Measurements from ENCODE around the gene PDE4D. TPM values are rescaled to one million over a fixed set of nuclear protein-coding genes. Genes with fewer than 3 reads are reported as not detected.

Gene PDE4D
- total RNA-seq, 1 experiment from 2014 or later, result 6.5 TPM

- TF ChIP-seq EZH2 (IDR thresholded peaks at IDR 0.05; ENCODE audit: borderline replicate concordance, low read depth, low read length, poor library complexity, severe bottlenecking), result no peak
- TF ChIP-seq, protein P1, sequence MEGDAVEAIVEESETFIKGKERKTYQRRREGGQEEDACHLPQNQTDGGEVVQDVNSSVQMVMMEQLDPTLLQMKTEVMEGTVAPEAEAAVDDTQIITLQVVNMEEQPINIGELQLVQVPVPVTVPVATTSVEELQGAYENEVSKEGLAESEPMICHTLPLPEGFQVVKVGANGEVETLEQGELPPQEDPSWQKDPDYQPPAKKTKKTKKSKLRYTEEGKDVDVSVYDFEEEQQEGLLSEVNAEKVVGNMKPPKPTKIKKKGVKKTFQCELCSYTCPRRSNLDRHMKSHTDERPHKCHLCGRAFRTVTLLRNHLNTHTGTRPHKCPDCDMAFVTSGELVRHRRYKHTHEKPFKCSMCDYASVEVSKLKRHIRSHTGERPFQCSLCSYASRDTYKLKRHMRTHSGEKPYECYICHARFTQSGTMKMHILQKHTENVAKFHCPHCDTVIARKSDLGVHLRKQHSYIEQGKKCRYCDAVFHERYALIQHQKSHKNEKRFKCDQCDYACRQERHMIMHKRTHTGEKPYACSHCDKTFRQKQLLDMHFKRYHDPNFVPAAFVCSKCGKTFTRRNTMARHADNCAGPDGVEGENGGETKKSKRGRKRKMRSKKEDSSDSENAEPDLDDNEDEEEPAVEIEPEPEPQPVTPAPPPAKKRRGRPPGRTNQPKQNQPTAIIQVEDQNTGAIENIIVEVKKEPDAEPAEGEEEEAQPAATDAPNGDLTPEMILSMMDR (conservative IDR thresholded peaks at IDR 0.05; ENCODE audit: low read depth, low read length), result no peak
- no peak overlapping the region for H3K27ac ChIP-seq (ENCODE audit: low read depth, low read length, poor library complexity, severe bottlenecking)
- H3K4me3 ChIP-seq (ENCODE audit: low read depth, low read length, poor library complexity, severe bottlenecking), result no peak overlapping the region
- no TSS peak for BruUV-seq (replicated peaks)
- CTCF ChIA-PET, result no interaction called here
- DNase-seq (ENCODE audit: low spot score), result no peak
- H3K36me3 ChIP-seq (ENCODE audit: insufficient read depth, low read length, poor library complexity, severe bottlenecking), result no peaks in the 10 kb centered on the region
- no peaks in the 10 kb centered on the region for H3K27me3 ChIP-seq (replicated peaks; ENCODE audit: insufficient read depth, low read depth, low read length, poor library complexity)
- H3K9me3 ChIP-seq (ENCODE audit: low read depth, low read length, poor library complexity, severe bottlenecking), result no peaks in the 10 kb centered on the region
- H3K4me1 ChIP-seq (ENCODE audit: insufficient read depth, low read length, poor library complexity, severe bottlenecking), result no peaks in the 10 kb centered on the region
- POLR2A ChIA-PET (ENCODE audit: low non-redundant PET), result no interaction called here
- intact Hi-C loops (cut with micrococcal nuclease; ENCODE audit: unreplicated experiment), result no loop called here
Measured at GRCh38 chr5:59360130-59360555, 533.4 kb downstream of the PDE4D start.

DNA sequence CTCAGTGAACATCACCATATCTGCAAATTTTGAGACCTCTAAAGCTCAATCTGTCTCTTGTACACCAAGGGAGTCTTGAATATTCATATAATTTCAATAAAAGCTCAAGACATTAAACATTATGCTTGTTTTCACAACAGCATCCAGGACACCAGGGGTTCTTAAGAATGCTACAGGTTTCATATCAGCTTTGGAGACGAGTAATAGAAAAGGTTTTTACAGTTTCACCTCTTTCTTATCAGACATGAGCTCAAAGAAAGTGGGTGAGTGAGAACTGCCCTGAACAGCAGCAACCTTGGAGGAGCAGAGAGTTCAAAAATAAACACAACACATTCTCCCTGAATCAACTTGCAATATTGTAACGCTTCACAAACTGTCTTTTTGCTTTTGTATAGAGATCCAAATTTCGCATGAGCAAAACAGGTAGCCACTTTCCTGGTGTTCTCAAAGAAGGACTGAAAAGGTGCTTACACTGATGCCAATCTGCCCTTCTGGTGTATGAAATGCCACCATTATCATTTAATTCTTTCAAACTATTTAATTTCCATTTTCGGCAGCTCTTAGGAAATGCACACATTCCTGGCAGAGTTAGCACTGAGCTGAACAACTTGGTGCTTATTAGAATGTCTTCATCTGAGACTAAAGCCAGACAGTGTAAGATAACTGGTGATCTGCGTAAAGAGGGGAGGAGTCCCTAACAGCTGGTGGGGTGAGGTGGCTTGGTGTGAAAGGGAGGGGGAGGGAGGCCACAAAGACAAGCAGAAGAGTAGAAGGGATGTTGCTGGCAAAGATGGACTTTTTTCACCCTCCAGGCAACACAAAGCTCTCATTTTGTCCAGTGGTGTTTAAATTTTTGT lies 535.3 kb downstream of the PDE4D start:
- intact Hi-C loops (cut with micrococcal nuclease; ENCODE audit: unreplicated experiment), result no loop called here
- H3K27ac ChIP-seq (ENCODE audit: low read depth, low read length, poor library complexity, severe bottlenecking), result no peak overlapping the region
- ChIA-PET POLR2A (ENCODE audit: low non-redundant PET) (no interaction called here), CTCF (no interaction called here)
- BruUV-seq (replicated peaks), result no TSS peak
- TF ChIP-seq, protein P1 (conservative IDR thresholded peaks at IDR 0.05; ENCODE audit: low read depth, low read length), result no peak
- TF ChIP-seq EZH2 (IDR thresholded peaks at IDR 0.05; ENCODE audit: borderline replicate concordance, low read depth, low read length, poor library complexity, severe bottlenecking), result no peak
- no peak overlapping the region for H3K4me3 ChIP-seq (ENCODE audit: low read depth, low read length, poor library complexity, severe bottlenecking)
- H3K36me3 ChIP-seq (ENCODE audit: insufficient read depth, low read length, poor library complexity, severe bottlenecking), result no peaks in the 10 kb centered on the region
- H3K27me3 ChIP-seq (replicated peaks; ENCODE audit: insufficient read depth, low read depth, low read length, poor library complexity), result peaks cover 7% of the 10 kb centered on the region
- no peaks in the 10 kb centered on the region for H3K4me1 ChIP-seq (ENCODE audit: insufficient read depth, low read length, poor library complexity, severe bottlenecking)
- DNase-seq (ENCODE audit: low spot score), result no peak
- H3K9me3 ChIP-seq (ENCODE audit: low read depth, low read length, poor library complexity, severe bottlenecking), result no peaks in the 10 kb centered on the region

DNA sequence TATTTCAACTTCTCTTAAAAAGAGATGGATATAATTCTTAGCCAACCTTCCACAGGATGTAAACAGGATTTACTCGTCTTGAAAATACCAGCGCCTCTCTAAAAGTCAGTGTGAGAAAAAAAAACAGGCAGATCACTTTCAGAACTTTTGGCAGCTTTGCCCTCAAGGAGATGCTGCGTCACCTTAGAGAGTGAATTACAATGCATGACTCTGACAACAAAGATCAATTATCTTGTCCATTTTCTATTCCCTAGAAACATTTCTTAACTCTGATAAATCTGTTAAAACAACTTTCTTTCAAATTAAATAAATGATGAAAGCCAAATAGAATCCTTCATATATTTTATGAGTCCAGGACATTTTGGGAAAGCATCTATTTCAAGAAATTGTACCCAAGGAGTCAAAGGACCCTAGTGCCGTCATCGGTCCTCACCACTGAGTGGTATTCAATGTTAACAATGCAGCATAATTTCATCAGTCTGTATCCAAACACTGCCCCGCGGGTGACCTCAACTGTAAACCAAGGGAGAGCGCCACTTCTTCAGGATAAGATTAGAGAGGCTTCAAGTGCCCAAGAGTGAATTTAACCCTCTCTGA lies 536.0 kb downstream of the PDE4D start:
- ChIA-PET CTCF (interaction anchor here (0.6 kb wide), 1 partner anchor 999 kb away, joined by 3 read pairs; no protein-coding TSS in a partner anchor), POLR2A (ENCODE audit: low non-redundant PET) (no interaction called here)
- no peak for DNase-seq (ENCODE audit: low spot score)
- H3K36me3 ChIP-seq (ENCODE audit: insufficient read depth, low read length, poor library complexity, severe bottlenecking), result no peaks in the 10 kb centered on the region
- no TSS peak for BruUV-seq (replicated peaks)
- no peaks in the 10 kb centered on the region for H3K9me3 ChIP-seq (ENCODE audit: low read depth, low read length, poor library complexity, severe bottlenecking)
- intact Hi-C loops (cut with micrococcal nuclease; ENCODE audit: unreplicated experiment), result no loop called here
- no peak overlapping the region for H3K4me3 ChIP-seq (ENCODE audit: low read depth, low read length, poor library complexity, severe bottlenecking)
- TF ChIP-seq, protein P1 (conservative IDR thresholded peaks at IDR 0.05; ENCODE audit: low read depth, low read length), result no peak
- TF ChIP-seq EZH2 (IDR thresholded peaks at IDR 0.05; ENCODE audit: borderline replicate concordance, low read depth, low read length, poor library complexity, severe bottlenecking), result no peak
- peaks cover 8% of the 10 kb centered on the region for H3K27me3 ChIP-seq (replicated peaks; ENCODE audit: insufficient read depth, low read depth, low read length, poor library complexity)
- H3K4me1 ChIP-seq (ENCODE audit: insufficient read depth, low read length, poor library complexity, severe bottlenecking), result no peaks in the 10 kb centered on the region
- no peak overlapping the region for H3K27ac ChIP-seq (ENCODE audit: low read depth, low read length, poor library complexity, severe bottlenecking)
